Measurements from ENCODE around the gene C10orf67. TPM values are rescaled to one million over a fixed set of nuclear protein-coding genes. Genes with fewer than 3 reads are reported as not detected.

C10orf67 gene
- polyA plus RNA-seq, 1 donor from 2014 or later, result 0.48 TPM

- TF ChIP-seq CTCF (IDR thresholded peaks at IDR 0.05; ENCODE audit: poor library complexity, severe bottlenecking) (no peak), RAD21 (conservative IDR thresholded peaks at IDR 0.05) (no peak), TAF1 (IDR thresholded peaks at IDR 0.05; ENCODE audit: low read depth) (no peak)
These were observed 114.0 kb downstream of the C10orf67 start (continued) for GRCh38 chr10:23230582-23230981.

GRCh38 chr10:23217471-23217870 lies 127.1 kb downstream of the C10orf67 start:
- no peaks in the 10 kb centered on the region for H3K27me3 ChIP-seq (ENCODE audit: insufficient read depth, low read depth, low read length)
- TF ChIP-seq RAD21 (conservative IDR thresholded peaks at IDR 0.05) (no peak), CTCF (IDR thresholded peaks at IDR 0.05; ENCODE audit: poor library complexity, severe bottlenecking) (no peak), SMC3 (conservative IDR thresholded peaks at IDR 0.05; ENCODE audit: poor library complexity) (no peak)

GRCh38 chr10:23205972-23206642 lies 138.5 kb downstream of the C10orf67 start:
- H3K79me2 ChIP-seq (replicated peaks; ENCODE audit: insufficient read depth, low read length), result no peaks in the 10 kb centered on the region
- no peak overlapping the region for H3K9ac ChIP-seq (ENCODE audit: low read length)
- no peaks in the 10 kb centered on the region for H3K9me3 ChIP-seq (ENCODE audit: low read length)
- H3F3A ChIP-seq (ENCODE audit: insufficient read depth, low read length, poor library complexity, severe bottlenecking), result no peaks in the 10 kb centered on the region
- no peaks in the 10 kb centered on the region for H3K36me3 ChIP-seq (ENCODE audit: insufficient read depth, low read length)
- no peak overlapping the region for H3K27ac ChIP-seq (ENCODE audit: low read length)
- H2AFZ ChIP-seq (ENCODE audit: low read depth, low read length), result no peak overlapping the region
- peaks cover 54% of the 10 kb centered on the region for H3K27me3 ChIP-seq (ENCODE audit: insufficient read depth, low read depth, low read length)
- no peaks in the 10 kb centered on the region for H4K20me1 ChIP-seq (ENCODE audit: insufficient read depth)
- H3K4me3 ChIP-seq (ENCODE audit: low read length), result no peak overlapping the region
- TF ChIP-seq MXI1 (conservative IDR thresholded peaks at IDR 0.05; ENCODE audit: poor library complexity, severe bottlenecking), result no peak
- TF ChIP-seq EZH2 (IDR thresholded peaks at IDR 0.05; ENCODE audit: borderline replicate concordance, insufficient read depth, low read length, poor library complexity, severe bottlenecking), result no peak
- no peak for TF ChIP-seq REST (IDR thresholded peaks at IDR 0.05; ENCODE audit: borderline replicate concordance)
- no peak for TF ChIP-seq POLR2AphosphoS5 (IDR thresholded peaks at IDR 0.05)
- no peaks in the 10 kb centered on the region for H3K9me2 ChIP-seq (ENCODE audit: insufficient read depth, low read length)
- no peak overlapping the region for H3K4me2 ChIP-seq (ENCODE audit: low read length)

More at GRCh38 chr10:23217471-23217870, 127.1 kb downstream of the C10orf67 start:
- H3K79me2 ChIP-seq (replicated peaks; ENCODE audit: insufficient read depth, low read length), result no peaks in the 10 kb centered on the region
- H4K20me1 ChIP-seq (ENCODE audit: insufficient read depth), result no peaks in the 10 kb centered on the region
- no peaks in the 10 kb centered on the region for H3K9me2 ChIP-seq (ENCODE audit: insufficient read depth, low read length)
- no peak overlapping the region for H3K4me3 ChIP-seq (ENCODE audit: low read length)
- no peaks in the 10 kb centered on the region for H3F3A ChIP-seq (ENCODE audit: insufficient read depth, low read length, poor library complexity, severe bottlenecking)
- H3K9me3 ChIP-seq (ENCODE audit: low read length), result no peaks in the 10 kb centered on the region
- no peak overlapping the region for H3K4me2 ChIP-seq (ENCODE audit: low read length)
- no peaks in the 10 kb centered on the region for H3K36me3 ChIP-seq (ENCODE audit: insufficient read depth, low read length)
- no peak overlapping the region for H2AFZ ChIP-seq (ENCODE audit: low read depth, low read length)
- no peak overlapping the region for H3K9ac ChIP-seq (ENCODE audit: low read length)
- H3K27ac ChIP-seq (ENCODE audit: low read length), result no peak overlapping the region
